T follicular helper cell (primary cell): ENCODE data around the gene ACADL.

Experiments used
- DNase-seq: peaks from one replicate; pipeline ENCODE4 v3.0.0-alpha.2; 2020; ENCODE audit warnings: low read depth
- total RNA-seq, 2 experiments: gene quantifications; one replicate each; lab custom pipeline; 2026; lab: John Stamatoyannopoulos, UW

The ACADL gene
- total RNA-seq: 0 to 0.06 reads per million in 2 experiments

DNA sequence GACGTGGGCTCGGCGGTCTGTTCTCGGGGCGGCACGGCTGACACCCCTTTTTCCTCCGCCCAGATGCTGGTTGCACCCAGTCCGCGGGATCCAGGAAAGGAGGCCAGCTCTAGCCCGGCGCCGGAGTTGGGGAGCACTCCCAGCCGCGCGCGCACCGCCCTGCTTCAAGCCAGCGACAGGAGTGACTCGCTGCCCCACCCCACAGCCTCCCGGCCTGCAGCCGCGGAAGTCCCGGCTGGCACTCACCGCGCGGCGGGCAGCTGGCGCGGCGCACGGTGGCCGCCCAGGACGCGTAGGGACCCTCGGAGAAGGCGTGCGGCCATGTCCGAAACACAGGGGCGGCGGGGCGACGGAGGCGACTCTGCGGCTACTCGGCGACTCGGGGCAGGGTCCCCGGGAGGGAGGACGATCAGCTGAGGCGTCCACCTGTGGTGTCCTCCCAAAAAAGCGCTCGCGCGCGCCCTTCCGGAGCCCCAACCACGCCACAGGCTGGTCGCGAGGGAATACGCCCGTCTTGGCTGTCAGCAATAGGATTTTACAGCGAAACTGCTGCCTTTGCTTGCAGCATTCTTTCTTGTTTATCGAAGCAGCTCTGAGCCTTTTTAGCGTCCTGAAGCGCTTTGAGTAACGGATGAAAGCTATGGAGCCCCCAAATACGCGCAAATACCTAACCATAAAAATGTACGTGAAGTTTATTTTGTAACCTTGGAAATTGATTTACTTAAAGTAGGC is at the start of gene ACADL:
ACADL (minus strand) TSS at position 507 of the 732 bp plus-strand sequence; CDS start at position 323, 184 bp downstream.
- DNase-seq: no peak

DNA sequence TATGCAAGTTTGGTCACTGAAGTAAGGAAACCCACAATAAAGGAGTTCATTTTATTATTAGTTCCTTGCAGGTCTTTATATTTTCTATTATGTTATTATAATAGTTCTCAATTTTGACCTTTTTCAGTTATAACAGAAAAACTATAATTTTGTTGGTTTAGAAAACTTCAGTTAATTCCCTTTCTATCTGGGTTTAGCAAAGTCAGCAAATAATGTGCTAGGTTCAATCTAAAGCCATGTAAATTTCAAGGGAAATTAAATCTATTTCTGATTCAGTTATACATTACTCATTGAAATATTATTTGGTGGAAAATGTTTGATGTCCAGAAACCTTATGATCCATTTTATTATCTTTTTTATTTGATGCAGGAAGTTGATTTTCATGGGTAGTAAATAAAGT is 46.1 kb upstream of the ACADL start:
- DNase-seq: no peak

DNA sequence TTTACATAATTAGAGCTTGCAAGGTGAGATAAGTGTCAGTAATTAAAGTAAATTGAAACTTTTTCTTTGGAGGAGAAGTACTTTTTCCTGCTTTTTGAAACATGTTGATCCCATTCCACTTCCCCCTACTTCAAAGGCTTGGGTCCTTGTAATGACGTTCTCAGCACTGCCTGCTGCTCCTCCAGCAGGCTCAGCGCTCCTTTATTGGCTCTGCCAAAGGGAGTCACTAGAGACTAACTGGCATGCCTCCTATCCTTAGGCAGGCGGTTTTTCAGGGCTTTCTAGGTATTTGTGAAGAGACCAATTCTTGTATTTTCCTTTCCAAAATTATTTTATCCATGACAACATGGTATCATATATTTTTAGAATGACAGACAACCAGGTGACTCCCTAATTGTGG is 43.9 kb upstream of the ACADL start:
- no peak for DNase-seq

DNA sequence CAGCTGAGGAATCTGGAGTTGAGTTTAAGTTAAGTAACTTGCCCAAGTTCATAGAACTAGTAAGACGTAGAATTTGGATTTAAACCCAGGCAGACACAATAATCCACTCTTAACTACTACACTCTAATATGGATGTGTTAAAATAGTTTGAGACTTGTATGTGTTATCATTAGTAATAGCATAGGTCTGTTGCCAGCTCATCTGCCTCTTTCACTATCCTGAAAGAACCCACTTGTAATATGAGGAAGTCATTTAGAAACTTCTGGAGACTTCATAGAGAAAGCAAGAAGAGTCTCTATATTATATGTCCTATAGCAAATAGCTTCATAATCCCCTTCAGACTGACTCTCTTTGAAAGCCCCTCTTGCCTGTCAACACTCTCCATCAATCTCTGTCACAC is 43.0 kb upstream of the ACADL start:
- DNase-seq: no peak

DNA sequence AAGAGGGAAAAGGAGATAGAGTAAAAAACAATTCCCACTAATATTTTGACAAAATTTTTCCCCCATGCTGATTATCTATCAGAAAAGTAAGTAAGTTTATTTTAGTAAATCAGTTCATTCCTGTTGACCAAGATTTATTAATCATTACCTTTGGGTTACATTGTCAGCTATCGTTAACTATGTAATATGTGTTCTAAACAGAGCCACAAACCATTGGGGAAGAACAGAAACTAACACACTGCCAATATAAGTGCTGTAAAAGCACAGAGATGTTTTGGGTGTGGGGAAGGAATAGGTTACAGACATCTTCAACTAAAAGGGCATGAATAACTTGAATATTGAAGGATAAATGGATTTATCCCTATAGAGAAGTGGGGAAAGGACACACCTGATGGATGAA is 42.5 kb upstream of the ACADL start:
- no peak for DNase-seq

DNA sequence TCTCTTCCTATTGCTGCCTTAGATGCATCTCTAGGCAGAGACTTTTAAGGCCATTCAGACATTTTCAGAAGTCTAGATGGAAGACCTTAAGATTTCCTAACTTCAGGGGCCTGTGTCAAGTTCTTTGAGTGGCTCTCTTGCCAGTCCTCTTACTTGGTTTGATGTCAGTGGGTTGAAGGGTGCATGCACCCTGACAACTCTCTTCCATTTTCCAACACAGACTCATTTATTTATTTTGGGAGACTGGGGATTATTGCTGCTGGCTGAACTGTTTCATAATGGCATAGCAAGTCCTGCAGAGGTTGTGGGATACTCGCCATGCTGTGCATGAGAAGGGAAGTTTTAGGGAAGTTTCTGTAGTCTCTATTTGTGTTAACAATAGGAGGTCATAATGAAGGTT is 39.0 kb upstream of the ACADL start:
- DNase-seq: no peak

DNA sequence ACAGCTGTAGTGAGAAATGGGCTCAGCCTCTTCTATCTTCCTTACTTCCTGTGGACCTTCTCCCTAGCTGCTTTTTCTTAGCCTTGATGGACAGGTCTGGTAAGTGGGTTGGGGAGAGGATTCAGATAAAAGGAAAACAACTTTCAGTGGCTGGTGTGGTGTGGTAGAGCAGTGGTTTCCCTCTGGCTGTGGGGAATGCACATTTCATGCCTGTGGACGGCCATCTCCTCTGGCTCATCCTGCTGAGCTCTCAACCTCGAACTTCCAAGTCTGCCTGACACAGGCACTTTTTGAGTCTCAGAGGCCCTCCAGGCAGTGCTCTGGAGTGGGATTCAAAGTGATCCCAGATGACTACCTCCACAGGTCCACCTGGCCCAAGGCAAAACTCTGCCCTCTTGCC is 38.6 kb upstream of the ACADL start:
- no peak for DNase-seq

DNA sequence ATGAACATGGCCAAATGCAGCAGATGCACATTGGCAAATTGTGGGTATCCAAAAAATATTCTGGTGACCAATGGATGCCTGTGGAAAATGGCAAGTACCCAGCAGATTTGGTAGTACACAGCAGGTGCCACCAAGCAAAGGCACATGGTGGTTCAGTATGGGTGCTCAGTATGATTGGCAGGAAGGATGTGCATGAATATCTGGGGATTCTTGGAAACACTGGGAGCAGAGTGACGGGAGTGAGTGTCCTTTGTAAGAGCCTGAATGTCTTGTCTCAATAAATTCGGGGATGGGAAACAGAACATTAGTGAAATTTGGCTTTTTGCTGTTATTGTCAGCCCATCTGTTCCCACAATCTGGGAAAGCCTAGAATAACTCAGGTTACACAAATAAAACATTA is 36.8 kb upstream of the ACADL start:
- DNase-seq: no peak

DNA sequence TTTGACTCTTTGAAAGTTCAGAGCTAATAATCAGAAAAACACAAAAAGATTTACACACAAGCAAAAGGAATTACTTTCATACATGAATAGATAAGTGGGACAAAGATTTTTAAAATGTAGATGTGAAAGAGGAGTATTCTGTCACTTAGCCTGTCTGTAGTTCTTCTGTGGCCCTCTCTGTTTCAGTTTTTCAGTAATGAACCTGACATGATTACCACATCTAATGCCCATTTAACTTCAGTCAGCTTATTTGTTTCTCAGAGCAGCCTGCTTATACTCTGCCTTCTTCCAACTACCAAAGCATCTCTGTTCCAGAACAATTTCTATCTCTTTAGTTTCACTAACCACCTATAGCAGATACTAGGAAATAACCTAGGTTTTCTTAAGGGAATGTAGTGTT is 34.4 kb upstream of the ACADL start:
- no peak for DNase-seq

DNA sequence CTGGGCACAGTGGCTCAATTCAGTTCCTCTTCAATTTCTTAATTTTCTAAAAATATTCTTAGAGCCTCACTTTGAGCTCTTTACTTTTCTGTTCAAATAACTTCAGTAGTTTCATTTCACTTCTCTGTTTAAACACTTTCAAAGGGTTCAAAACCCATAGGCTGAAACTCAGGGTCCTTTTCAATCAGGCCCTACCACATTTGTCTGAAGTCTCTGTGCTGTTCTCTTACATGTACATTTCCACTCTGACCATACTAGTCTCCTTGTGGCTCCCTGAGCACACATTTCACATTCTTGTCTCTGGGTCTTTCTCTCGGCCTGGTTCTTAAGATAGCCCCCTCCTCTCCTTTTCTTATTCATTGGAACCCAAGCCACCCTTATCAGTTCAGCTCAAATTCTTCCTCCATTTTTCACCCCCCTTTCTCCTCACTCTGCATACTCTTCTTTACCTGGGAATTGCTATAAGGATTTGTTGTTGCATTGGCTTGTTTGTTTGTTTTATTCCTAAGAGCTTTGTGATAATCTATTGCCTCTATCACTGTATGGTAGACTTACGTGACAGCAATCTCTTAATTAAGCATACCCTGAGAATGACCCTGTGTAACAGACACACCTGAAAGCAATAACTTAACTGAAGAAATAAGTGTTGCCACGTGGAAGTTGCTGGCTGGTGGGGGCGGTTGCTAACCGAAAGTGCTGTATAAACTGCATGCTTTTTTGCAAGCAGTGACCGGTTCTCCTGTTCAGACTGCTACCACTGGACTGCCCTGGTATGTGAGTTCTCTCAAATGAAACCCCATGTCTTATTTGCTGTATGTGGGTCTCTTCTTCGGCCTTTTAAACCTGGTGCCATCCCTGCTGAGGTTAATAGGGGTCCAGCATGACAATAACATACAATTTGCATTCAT is 27.7 kb upstream of the ACADL start:
- DNase-seq: no peak

DNA sequence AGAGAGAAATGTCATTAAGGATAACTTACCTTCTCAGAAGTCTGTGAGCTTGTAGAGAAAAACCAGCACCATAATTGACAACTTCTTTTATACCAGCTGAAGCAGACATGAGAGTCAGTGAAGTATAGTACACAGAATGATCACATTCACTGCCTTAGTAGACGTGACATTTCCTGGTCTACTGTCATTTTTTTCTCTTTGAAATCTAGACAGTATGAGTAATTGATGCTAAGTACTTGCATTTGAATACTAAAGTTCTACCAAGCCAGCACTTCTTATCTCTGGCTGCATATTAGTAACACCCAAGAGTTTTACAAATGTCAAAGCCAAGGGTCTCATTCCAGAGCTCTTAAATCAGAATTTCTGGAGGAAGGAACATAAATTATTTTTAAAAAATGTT is 25.4 kb upstream of the ACADL start:
- DNase-seq: no peak

DNA sequence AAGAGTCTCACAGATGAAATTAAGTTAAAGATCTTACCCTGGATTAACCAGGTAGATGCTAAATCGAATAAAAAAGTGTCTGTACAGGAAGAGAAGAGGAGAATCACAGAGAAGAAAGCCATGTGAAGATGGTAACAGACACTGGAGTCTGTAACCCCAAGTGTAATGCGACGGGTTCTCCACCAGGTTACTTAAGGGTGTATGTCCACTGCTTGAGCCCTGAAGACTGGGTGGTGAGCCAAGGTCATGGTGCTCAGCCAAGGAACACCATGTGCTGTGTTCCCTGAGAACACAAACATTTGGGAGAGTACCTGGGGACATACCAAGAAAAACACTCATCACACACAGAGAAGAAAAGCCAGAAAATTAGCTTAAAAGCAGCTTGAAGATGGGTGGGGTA is 8.2 kb upstream of the ACADL start:
- DNase-seq: no peak

DNA sequence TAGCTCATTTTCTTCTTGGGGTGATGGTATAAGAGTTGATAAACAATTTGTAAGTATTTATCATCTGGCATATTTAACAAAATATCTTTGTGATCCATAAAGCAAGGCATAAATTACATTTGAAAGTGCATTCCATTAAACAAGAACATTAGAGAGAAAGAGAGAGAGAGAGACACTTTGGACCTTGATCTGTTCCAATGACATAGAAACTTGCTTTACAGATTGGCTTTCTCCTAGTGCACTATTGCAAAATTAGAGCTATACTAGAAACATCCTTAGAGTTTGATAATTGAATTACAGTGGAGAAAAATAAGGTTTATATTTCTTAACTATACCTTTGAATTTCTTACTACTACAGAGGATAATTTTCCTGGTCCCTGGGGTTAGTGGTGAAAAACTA is 5.7 kb upstream of the ACADL start:
- no peak for DNase-seq

DNA sequence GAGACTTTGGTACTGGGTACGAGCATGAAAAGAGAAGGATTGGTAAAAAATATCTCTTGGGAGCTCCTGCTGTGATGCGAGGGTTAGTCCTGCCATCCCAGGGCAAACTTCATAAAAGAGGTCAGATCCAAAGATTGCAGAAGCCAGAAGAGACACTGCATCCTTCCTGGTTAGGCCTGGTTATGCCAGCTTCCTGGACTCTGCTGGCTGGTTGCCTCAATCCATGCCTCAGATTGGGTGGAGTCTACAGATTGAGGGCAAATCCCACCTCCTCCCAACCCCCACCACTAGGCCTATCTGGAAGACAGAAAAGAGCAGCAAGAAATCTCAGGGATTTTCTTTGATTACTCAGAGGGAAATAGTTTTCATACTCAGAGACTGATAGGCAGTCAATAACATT is 5.3 kb upstream of the ACADL start:
- DNase-seq: no peak

DNA sequence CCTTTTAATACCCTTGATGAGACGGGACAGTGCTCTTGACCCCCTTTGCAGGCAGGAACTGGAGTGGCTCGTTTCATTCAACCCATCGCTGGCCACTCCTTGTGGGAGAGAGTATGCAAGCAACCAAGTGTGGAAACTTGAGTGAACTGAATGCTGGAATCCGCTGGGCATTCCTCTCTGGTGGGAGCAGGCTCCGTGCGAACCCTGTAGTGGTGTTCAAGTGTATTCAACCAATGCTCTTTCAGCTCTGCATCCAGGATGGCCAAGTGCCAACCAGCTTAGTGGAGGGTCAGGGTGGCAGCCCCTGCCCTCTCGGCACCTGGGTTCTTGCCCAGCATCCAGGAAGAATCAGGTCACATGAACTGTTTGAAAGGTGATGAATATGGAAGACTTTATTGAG is 3.3 kb upstream of the ACADL start:
- DNase-seq: no peak

DNA sequence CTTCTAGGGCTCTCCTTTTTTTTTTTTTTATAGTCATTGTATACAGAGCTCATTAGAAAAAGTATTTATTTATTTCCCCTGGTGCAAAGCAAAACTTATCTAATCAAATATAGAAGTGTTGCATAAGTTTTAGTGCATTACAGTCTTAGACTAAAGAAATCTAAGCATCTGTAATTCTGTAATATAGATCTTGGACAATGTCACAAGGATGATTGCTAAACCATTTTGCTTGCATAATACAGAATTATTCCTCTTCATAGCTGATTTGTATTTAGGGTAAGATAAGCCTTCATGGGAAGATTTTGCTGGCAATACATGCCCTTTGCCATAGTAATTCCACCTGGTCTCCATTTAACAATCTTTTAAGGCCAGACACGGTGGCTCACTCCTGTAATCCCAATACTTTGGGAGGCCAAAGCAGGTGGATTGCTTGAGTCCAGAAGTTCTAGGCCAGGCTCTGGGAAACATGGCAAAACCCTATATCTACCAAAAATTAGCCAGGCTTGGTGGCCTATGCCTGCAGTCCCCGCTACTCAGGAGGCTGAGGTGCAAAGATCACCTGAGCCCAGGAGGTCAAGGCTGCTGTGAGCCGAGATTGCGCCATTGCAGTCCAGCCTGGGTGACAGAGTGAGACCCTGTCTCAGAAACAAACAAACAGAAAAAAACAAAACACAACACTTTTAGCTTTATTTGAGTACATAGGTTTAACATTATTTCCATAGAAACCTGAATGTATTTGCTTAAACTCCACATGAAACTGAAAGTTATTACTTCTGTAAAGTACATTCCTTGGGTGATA is 2.2 kb upstream of the ACADL start:
- DNase-seq: no peak

DNA sequence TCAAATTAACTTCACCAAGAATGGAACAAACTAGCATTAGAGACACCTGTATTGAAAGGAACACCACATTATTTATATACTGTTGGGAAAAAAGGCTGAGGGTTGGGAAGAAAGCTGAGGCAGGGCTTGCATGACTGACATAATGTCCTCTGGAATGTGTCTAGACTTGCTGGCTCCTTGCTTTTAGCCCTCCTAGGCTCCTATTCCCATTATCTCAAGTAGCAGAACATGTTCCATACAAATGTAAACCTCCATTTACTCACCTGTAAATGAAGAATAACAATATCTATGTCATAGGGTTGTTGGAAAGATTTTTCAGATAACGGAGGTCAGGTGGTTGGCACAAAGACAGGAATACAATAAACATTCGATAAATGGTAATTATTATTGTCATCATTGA is 976 bp upstream of the ACADL start:
- DNase-seq: no peak

DNA sequence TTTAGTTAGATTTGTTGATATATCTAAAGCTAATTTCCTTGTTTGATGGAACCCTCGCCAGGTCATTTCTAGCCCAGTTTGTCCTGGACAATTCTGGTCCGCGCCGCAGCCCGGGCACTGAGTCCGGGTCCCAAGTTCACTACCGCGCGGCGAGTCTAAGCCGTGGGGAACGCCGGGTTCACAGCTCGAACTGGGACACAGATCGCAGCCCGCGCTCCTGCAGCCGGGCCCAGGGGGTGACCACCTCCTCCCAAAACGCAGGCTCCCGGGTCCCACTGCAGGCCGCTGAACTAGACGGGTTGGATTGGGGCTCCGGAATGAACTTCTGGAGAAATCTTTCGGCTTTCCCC is 681 bp downstream of the ACADL start:
- no peak for DNase-seq

DNA sequence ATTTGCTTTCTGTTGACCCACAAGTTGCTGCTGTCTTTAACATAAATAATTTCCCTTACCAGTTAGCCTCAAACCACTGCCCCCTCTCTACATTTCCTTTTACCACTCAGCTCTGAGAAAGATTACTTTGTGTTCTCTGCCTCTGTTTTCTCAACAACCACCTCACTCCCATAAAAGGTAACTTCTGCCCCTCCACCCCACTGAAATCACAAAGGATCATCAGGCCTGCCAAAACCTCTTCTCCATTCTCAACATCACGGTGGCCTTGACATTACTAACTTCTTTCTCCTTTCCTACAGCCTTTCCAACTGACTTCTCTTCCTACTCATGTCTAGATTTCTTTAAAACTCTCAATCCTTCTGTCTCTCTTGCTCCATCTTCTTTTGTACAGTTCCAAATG is 10.1 kb downstream of the ACADL start:
- no peak for DNase-seq

DNA sequence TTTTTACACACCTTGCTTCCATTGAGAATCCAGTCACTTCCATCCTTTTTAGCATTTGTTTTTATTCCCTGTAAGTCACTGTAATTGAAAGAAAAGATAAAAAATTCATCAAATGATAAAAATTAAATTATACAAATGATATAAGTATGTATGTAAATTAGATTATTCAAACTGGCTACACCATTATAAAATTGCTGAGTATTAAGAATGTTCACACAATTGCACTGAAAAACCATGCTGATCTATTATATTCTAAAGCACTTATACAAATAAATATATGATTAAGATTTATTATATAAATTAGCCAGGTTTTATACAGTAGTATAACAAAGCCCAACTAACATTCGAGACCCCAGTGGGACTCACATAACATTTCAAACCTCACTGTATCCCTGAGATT is 15.1 kb downstream of the ACADL start:
- DNase-seq: no peak

DNA sequence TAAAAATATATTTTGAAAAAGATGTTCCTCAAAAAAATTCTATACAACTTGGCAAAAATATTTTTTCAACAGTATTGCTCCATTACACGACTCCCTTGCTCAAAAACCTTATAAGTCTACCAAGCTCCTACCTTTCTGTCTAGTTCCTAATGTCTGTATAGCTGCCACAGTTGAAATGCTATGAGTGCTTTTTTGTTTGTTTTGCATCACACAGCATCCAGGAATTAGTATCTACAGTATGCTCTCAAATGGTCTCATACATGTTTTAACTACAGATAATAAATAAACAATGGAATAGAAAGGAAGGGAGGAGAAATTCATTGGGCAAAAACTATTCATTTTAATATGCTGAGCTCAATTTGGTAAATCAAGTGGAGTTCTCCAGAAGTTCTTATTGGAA is 17.3 kb downstream of the ACADL start:
- DNase-seq: no peak

DNA sequence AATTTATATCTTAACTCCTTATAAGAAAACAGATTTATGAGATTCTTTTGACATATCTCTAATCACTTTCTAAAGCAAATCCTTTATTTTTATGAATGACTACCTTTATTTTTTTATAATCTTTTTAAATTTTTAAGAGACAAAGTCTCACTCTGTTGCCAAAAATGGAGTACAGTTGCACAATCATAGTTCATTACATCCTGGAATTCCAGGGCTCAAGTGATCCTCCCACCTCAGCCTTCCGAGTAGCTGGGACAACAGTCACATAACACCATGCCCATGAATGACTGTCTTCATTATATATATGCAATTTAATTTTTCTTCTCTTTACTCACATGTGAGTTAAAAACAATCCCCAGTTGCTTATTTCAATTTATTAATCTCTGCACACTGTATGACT is 21.7 kb downstream of the ACADL start:
- DNase-seq: no peak

DNA sequence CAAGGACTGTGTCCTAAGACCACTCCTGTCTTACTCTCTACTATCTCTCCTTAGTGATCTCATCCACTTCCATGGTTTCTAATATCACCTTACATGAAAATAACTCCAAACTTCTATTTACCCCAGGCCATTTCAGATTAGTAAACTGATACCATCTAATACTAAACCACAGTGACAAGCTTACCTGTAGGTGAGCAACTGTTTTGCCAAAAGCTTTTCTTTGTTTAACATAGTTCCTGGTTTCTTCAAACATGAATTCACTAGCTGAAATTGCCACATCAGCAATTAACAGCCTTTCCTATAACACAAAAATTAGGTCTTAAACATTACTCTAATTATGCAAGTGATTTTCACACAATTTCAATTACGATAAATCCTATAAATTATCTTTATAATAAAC is 22.1 kb downstream of the ACADL start:
- DNase-seq: no peak
